H1 (cell line): ENCODE data around the gene BLCAP. TPM values are rescaled to one million over a fixed set of nuclear protein-coding genes. Genes with fewer than 3 reads are reported as not detected.

Source experiments
- BACH1 ChIP-seq: IDR thresholded peaks from 2 replicates; pipeline ENCODE4 v1.6.1; 2012; ENCODE audit warnings: low read length, improper control_type of control experiment
- HDAC2 ChIP-seq, 2 experiments: fragments of 300-600 bp in 1 of 2; sonication (generic) in 1 of 2; IDR thresholded peaks; 2 replicates each; pipeline ENCODE4 v1.6.1; 2011 to 2012; ENCODE audit warnings: low read depth in 2 of 2, low read length in 2 of 2, mild to moderate bottlenecking in 2 of 2, moderate library complexity in 2 of 2, borderline replicate concordance in 1 of 2, inconsistent platforms in 1 of 2
- POLR2A ChIP-seq, 2 experiments: IDR thresholded peaks; 1 replicate in 1 of 2; 2 replicates in 1 of 2; pipeline ENCODE4 v1.6.1; 2011; ENCODE audit warnings: low read depth in 2 of 2, low read length in 2 of 2, mild to moderate bottlenecking in 2 of 2; ENCODE audit errors: control extremely low read depth in 1 of 2
- polyA plus RNA-seq, 7 experiments: library from polyadenylated mRNA; depleted of rRNA in 3 of 7; stranded (reverse) in 5 of 7; unstranded in 2 of 7; fragments of >200 nt in 5 of 7; fragments of 200-250 nt in 2 of 7; gene quantifications; 1 replicate in 5 of 7; 2 replicates in 1 of 7; 4 replicates in 1 of 7; pipeline versions ENCODE4 v1.2.1 to v1.2.3, GENCODE V29; 2011 to 2013; ENCODE audit warnings: missing spikeins in 2 of 7, mixed read lengths in 2 of 7
- total RNA-seq: library from RNA; stranded (reverse); fragmentation: NEBNext Ultra II Directional; extraction: Animal tissue kit (Norgen Biotek cat#: 25700); gene quantifications from 2 replicates; pipeline ENCODE4 v1.2.1, GENCODE V29; 2021

The BLCAP gene
- total and polyA plus RNA-seq, 2 of the 8 experiments (the other 6 are each of a cell fraction or from before 2014, with no cell fraction given): 60.3 to 72.2 TPM

- no peak for TF ChIP-seq POLR2A (IDR thresholded peaks at IDR 0.05; ENCODE audit: control extremely low read depth in 1 of 2, low read depth in 2 of 2, low read length in 2 of 2)
- TF ChIP-seq BACH1: no peak
- no peak for TF ChIP-seq HDAC2 (IDR thresholded peaks at IDR 0.05; ENCODE audit: borderline replicate concordance in 1 of 2, low read depth in 2 of 2, low read length in 2 of 2)
- TF ChIP-seq, all 59 proteins: peak for 0
These were observed 12.3 kb upstream of the BLCAP start (continued) for GRCh38 chr20:37540001-37540400.
